ENCODE measurements around the gene ZNF12.

ZNF12 gene

DNA sequence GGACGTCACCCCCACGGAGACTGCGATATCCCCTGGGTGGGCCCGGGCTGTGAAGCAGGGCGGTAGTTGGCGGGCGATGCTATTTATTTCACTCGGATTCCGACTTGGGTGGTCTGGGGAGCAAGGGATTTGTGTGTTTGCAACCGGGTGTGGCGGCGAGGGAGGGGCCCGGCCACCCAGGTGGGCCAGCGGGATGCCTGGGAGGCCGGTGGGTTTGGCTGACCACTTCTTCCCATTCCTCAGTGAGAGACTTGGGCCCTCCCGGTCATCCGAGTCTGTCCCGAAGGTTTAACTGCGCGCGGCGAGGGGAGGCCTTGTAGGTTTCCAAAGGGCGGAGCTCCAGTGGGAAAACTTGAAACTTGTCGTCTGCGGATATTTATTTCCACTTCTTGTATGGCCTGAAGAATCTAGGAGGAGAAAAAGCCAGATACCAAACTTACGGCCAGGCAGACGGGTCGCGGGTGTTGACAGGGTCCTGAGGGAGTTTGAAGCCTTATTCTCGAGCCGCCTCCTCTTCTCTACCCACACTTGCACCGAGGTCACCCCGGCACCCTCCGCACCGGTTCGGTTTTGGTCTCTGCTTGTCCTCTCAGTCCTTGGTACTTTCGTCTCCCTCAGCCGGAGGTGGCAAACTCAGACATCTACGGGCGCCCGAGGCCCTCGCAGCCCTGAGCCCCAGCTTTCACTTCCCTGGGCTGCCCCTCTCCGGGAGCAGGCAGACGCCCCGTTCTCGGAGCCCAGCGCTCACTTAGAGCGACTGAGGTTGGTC, 51.7 kb downstream of the ZNF12 start:
- TF ChIP-seq, protein P1, sequence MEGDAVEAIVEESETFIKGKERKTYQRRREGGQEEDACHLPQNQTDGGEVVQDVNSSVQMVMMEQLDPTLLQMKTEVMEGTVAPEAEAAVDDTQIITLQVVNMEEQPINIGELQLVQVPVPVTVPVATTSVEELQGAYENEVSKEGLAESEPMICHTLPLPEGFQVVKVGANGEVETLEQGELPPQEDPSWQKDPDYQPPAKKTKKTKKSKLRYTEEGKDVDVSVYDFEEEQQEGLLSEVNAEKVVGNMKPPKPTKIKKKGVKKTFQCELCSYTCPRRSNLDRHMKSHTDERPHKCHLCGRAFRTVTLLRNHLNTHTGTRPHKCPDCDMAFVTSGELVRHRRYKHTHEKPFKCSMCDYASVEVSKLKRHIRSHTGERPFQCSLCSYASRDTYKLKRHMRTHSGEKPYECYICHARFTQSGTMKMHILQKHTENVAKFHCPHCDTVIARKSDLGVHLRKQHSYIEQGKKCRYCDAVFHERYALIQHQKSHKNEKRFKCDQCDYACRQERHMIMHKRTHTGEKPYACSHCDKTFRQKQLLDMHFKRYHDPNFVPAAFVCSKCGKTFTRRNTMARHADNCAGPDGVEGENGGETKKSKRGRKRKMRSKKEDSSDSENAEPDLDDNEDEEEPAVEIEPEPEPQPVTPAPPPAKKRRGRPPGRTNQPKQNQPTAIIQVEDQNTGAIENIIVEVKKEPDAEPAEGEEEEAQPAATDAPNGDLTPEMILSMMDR (IDR thresholded peaks at IDR 0.05; ENCODE audit: borderline replicate concordance, control extremely low read depth, extremely low read depth, insufficient read depth, missing control alignments): no peak
- peak; percentile 28 for DNase-seq (ENCODE audit: low spot score)
- in situ Hi-C loops (cut with MboI; ENCODE audit: low sequenced_read_pairs, unreplicated experiment): no loop called here

DNA sequence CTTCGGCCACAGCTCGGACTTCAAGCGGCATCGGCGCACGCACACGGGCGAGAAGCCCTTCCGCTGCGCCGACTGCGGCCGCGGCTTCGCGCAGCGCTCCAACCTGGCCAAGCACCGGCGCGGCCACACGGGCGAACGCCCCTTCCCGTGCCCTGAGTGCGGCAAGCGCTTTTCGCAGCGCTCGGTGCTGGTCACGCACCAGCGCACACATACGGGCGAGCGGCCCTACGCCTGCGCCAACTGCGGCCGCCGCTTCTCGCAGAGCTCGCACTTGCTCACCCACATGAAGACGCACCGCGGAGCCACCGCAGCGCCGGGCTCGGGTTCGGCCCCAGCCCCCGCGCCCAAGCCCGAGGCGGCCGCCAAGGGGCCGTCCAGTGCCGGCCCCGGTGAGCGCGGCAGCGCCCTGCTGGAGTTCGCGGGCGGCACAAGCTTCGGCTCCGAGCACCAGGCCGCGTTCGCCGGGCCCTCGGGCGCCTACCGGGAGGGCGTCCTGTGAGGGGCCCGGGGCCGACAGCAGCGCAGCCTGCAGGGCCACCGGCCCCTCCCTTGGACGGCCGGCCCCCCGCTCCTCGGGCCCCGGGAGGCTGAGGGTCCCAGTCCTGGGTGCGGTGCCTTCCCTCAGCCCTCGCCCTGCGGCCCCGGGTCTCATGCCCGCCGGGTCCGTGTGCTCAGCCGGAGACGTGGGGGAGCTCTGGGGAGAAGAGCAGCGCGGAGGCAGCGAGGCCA, 52.5 kb downstream of the ZNF12 start:
- in situ Hi-C loops (cut with MboI; ENCODE audit: low sequenced_read_pairs, unreplicated experiment): no loop called here
- TF ChIP-seq, protein P1 (IDR thresholded peaks at IDR 0.05; ENCODE audit: borderline replicate concordance, control extremely low read depth, extremely low read depth, insufficient read depth, missing control alignments): no peak
- DNase-seq (ENCODE audit: low spot score): peak; percentile 30

GRCh38 chr7:6653071-6654003, 53.4 kb downstream of the ZNF12 start:
- TF ChIP-seq, protein P1 (IDR thresholded peaks at IDR 0.05; ENCODE audit: borderline replicate concordance, control extremely low read depth, extremely low read depth, insufficient read depth, missing control alignments): no peak
- DNase-seq (ENCODE audit: low spot score): no peak
- in situ Hi-C loops (cut with MboI; ENCODE audit: low sequenced_read_pairs, unreplicated experiment): no loop called here

DNA sequence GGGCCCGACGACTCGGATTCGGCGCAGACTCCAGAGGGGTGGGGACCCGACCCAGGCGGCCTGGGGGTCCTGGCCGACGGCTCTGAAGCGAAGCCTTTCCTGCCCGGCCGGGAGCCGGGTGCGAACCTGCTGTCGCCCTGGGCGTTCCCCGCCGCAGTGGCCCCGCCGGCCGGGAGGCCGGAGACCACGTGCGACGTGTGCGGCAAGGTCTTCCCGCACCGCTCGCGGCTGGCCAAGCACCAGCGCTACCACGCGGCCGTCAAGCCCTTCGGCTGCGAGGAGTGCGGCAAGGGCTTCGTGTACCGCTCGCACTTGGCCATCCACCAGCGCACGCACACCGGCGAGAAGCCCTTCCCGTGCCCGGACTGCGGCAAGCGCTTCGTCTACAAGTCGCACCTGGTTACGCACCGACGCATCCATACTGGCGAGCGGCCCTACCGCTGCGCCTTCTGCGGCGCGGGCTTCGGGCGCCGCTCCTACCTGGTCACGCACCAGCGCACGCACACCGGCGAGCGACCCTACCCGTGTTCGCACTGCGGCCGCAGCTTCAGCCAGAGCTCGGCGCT, 54.2 kb downstream of the ZNF12 start:
- DNase-seq (ENCODE audit: low spot score): no peak
- TF ChIP-seq, protein P1 (IDR thresholded peaks at IDR 0.05; ENCODE audit: borderline replicate concordance, control extremely low read depth, extremely low read depth, insufficient read depth, missing control alignments): no peak
- in situ Hi-C loops (cut with MboI; ENCODE audit: low sequenced_read_pairs, unreplicated experiment): no loop called here

- in situ Hi-C loops (cut with MboI; ENCODE audit: low sequenced_read_pairs, unreplicated experiment): no loop called here
- DNase-seq (ENCODE audit: low spot score): no peak
- TF ChIP-seq, protein P1 (IDR thresholded peaks at IDR 0.05; ENCODE audit: borderline replicate concordance, control extremely low read depth, extremely low read depth, insufficient read depth, missing control alignments): no peak
These were observed 54.8 kb downstream of the ZNF12 start for GRCh38 chr7:6651851-6652445.
